Liver (tissue), 3 donors: ENCODE results near the gene MB21D2.

Experiments
- CTCF ChIP-seq: fragments of 150-350 bp; IDR thresholded peaks from 2 replicates; pipeline ENCODE4 v1.5.1; 2017; ENCODE audit warnings: improper control_type of control experiment, low read depth, low read length; ENCODE audit not compliant: missing input control
- REST ChIP-seq: IDR thresholded peaks from 2 replicates; pipeline ENCODE4 v1.6.1; 2016; ENCODE audit warnings: antibody characterized with exemption, mild to moderate bottlenecking
- SP1 ChIP-seq: IDR thresholded peaks from 2 replicates; pipeline ENCODE4 v1.6.1; 2018; ENCODE audit warnings: antibody characterized with exemption, mild to moderate bottlenecking
- donor health status: healthy.
- donor health status: healthy.

- TF ChIP-seq CTCF (no peak), SP1 (no peak), REST (no peak)
Measured at GRCh38 chr3:192927016-192927415, 9.4 kb upstream of the MB21D2 start.
